ENCODE measurements around the gene PKNOX1.
A peak's percentile ranks its signal among the peaks of the same experiment; 100 is the strongest.
"Not testable (repeated sequence)": the region's sequence is repeated elsewhere in the genome, so short reads cannot be mapped to it uniquely, and the experiment has no call there.

PKNOX1 gene, protein sequence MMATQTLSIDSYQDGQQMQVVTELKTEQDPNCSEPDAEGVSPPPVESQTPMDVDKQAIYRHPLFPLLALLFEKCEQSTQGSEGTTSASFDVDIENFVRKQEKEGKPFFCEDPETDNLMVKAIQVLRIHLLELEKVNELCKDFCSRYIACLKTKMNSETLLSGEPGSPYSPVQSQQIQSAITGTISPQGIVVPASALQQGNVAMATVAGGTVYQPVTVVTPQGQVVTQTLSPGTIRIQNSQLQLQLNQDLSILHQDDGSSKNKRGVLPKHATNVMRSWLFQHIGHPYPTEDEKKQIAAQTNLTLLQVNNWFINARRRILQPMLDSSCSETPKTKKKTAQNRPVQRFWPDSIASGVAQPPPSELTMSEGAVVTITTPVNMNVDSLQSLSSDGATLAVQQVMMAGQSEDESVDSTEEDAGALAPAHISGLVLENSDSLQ

DNA sequence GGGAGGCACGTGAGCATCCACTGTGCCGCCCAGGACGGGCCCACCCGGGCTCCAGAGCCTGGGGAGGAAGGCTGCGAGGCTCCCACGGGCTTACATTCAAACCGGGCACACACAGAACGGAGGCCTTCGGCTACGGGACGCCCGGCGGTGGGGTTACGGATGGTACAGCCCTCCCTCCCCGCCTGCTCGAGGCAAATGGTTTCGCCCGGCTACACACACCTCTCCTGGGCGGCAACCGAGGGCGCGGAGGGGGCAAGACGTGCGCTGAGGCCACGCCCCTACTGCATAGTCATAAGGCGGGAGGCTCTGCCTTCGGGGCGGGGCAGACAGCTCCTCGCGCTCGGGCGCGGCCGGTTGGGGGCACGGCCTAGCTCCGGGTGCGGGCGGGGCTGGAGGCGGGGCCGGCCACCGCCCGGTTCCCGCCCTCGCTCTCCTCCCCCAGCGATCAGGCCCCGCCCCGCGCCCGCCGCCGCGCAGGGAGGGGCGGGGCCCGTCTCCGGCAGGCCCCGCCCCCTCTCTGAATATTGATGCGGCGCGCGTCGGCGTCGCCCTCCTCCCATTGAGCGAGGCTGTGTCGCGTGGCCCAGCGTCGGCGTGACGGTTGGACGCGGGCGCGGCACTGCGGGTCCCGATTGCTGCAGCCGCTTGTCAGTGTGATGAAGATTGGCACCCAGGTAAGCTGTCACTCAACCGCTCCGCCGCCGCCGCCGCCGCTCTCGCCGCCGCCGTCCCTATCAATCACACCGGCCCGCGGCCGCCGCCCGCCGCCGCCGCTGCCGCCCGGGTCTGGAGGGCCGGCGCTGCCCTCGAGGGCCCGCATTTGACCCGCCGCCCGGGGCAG is at the start of gene PKNOX1:
PKNOX1 (plus strand) TSS at position 572 of the 841 bp plus-strand sequence. CDS start 29,820 bp downstream, outside the sequence.
- peak; percentile 100 for DNase-seq (ENCODE audit: low spot score)

DNA sequence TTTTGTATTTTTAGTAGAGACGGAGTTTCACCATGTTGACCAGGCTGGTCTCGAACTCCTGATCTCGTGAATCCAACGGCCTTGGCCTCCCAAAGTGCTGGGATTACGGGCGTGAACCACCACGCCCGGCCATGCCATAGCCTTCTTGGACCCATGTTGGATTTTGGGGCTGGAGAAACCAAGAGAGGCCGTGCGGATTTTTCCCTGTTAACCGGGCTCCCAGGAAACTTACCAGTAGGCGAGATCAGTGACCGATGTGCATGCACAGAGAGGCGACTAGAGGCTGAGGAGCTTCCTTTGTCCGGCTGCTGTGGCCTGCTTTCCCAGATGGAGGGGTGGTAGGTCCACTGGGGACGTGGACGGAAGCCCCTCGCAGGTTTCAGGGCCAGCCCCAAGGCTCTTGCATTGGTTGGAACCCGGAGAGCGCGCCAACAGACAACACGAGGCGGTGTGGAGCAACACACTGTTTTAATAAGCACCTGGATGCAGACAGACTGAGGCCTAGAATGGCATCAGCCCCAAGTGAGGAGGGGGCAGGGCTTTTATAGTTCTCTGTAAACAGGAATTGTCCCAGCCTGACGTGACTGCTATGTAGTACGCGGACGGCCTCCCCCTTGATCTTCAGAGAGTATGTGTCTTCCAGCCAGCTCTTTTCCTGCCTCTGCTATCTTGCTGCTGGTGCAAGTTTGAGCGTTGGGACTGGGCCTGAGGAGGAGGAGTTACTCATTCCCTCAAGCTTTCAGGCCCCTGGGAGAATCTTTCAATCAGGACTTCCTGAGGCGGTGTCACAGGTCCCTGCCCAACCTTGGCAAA is 49.0 kb upstream of the PKNOX1 start, which contains the start of gene ERVH48-1:
ERVH48-1 (minus strand) TSS at position 517 of the 813 bp plus-strand sequence. CDS start 6,624 bp downstream, outside the sequence.
- no peak for DNase-seq (ENCODE audit: low spot score)

DNA sequence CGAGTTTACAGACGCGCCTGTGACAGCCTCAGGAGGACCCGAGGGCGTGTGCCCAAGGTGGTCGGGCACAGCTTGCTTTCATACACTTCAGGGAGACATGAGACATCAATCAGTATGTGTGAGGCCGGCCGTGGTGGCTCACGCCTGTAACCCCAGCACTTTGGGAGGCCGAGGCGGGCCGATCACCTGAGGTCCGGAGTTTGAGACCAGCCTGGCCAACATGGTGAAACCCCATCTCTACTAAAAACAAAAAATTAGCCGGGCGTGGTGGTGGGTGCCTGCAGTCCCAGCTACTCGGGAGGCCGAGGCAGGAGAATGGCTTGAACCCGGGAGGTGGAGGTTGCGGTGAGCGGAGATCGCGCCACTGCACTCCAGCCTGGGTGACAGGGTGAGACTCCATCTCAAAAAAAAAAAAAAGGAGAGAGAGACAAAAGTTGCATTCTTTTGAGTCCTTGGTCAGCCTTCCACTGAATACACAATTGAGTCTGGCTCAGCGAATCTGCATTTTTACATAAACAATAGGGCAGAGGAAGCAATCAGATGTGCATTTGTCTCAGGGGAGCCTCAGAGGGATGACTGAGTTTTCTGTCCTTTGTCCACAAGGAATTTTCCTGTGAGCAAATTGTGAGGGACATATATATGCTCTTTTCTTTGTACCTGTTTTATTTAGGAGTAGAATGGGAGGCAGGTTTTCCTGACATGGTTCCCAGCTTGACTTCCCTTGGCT is 46.7 kb upstream of the PKNOX1 start:
- not testable (repeated sequence) for DNase-seq (ENCODE audit: low spot score)

DNA sequence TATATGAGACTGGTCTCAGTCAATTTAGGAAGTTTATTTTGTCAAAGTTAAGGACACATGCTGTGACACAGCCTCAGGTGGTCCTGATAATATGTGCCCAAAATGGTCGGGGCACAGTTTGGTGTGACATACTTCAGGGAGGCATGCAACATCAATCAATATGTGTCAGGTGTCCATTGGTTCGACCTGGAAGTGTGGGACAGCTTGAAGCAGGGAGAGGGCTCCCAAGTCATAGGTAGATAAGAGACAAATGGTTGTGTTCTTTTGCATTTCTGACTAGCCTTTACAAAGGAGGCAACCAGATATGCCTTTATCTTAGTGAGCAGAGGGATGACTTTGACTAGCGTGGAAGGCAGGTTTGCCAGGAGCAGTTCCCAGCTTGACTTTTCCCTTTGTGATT is 44.4 kb upstream of the PKNOX1 start:
- no peak for DNase-seq (ENCODE audit: low spot score)

DNA sequence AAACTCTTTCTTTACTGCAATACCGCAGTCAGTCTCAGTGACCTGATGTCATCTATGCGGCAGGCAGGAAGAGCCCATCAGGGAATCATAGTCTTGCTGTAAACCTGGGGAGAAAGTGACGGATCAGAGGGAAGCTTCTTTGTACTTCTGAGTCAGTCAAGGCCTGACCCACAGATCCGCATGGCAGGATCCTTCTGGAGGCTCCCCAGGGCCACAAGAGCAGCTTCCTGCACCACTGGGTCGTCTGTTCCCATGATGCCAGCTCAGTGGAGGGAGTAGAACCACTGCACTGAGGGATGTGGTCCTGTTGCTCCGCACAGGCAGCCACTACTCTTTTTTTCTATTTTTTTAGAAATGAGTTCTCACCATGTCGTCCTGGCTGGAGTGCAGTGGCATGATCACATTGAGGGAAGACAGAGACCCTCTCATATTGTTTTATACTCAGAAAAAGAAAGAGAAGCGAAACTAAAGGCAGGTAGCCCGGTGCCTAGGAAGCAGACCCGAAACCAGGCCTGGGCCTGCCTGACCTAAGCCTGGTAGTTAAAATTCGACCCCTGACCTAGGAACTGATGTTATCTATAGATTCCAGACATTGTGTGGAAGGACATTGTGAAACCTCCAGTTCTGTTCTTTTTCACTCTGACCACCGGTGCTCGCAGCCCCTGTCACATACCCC is 42.7 kb upstream of the PKNOX1 start:
- no peak for DNase-seq (ENCODE audit: low spot score)

DNA sequence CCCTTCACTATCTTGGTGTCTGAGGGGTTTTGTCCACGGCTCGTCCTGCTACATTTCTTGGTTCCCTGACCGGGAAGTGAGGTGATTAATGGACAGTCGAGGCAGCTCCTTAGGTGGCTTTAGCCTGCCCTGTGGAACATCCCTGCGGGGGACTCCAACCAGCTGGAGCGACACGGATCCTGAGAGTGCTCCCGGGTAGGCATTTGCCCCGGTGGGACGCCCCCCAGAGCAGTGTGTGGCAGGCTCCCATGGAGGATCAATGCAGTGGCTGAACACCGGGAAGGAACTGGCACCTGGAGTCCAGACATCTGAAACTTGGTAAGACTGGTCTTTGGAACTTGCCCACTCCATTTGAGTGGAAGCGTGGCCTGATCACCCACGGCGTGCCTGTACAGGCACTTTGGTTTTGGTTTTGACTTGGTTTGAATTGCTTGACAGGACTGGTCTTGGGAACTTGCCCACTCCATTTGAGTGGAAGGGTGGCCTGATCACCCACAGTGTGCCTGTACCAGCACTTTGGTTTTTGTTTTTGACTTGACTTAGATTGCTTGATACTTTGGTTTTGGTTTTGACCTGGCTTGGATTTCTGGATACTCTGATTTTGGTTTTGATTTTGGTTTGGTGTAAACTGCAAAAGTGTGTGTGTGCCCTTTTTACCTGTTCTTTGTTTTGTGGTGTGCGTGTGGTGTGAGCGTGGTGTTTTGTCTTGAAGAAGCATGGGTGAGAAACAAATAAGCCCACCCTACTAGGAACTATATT is 41.8 kb upstream of the PKNOX1 start:
- DNase-seq (ENCODE audit: low spot score): not testable (repeated sequence)

DNA sequence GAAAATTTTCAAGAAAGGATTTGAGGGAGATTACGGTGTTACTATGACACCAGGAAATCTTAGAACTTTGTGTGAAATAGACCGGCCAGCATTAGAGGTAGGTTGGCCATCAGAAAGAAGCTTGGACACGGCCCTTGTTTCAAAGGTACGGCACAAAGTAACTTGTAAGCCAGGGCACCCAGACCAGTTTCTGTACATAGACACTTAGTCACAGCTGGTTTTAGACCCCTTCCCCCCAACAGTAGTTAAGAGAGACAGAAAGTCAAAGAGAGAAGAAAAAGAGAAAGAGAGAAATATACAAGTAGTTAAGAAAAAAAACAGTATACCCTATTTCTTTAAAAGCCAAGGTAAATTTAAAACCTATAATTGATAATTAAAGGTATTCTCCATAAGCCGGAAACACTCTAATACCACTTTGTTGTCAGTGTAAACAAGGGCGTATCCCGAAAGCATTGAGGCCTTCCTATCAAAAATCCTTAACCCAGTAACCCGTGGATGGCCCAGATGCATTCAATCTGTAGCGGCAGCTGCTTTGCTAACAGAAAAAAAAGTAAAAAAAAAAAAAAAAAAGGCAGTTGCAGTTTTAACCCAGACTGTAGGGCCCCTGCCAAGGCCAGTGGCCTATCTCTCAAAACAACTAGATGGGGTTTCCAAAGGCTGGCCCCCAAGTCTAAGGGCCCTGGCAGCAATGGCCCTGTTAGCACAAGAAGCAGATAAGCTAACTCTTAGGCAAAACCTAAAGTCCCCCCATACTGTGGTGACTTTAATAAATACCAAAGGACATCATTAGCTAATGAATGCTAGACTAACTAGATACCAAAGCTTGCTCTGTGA is 41.0 kb upstream of the PKNOX1 start:
- DNase-seq (ENCODE audit: low spot score): not testable (repeated sequence)

DNA sequence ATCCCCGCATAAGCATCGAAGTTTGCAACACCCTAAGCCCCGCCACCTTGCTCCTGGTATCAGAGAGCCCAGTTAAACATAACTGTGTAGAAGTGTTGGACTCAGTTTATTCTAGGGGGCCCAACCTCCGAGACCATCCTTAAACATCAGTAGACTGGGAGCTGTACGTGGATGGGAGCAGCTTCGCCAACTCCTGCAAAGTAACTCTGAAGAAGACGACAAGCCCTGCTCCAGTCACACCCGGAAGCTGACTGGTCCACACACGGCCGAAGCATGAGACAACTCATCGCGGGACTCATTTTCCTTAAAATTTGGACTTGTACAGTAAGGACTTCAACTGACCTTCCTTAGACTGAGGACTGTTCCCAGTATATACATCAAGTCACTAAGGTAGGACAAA is 40.4 kb upstream of the PKNOX1 start:
- not testable (repeated sequence) for DNase-seq (ENCODE audit: low spot score)

DNA sequence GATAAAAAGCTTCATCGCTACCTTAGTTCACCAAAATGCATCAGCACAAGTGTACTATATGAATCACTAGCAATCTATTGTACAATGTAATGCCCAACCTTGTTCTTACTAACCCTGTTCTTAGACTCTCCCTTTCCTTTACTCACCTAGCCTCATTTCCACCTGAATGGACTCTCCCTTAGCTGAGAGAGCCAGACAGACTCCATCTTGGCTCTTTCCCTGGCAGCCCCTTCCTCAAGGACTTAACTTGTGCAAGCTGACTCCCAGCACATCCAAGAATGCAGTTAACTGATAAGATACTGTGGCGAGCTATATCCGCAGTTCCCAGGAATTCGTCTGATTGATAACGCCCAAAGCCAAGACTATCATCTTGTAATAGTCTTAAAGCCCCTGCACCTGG is 38.0 kb upstream of the PKNOX1 start:
- not testable (repeated sequence) for DNase-seq (ENCODE audit: low spot score)

DNA sequence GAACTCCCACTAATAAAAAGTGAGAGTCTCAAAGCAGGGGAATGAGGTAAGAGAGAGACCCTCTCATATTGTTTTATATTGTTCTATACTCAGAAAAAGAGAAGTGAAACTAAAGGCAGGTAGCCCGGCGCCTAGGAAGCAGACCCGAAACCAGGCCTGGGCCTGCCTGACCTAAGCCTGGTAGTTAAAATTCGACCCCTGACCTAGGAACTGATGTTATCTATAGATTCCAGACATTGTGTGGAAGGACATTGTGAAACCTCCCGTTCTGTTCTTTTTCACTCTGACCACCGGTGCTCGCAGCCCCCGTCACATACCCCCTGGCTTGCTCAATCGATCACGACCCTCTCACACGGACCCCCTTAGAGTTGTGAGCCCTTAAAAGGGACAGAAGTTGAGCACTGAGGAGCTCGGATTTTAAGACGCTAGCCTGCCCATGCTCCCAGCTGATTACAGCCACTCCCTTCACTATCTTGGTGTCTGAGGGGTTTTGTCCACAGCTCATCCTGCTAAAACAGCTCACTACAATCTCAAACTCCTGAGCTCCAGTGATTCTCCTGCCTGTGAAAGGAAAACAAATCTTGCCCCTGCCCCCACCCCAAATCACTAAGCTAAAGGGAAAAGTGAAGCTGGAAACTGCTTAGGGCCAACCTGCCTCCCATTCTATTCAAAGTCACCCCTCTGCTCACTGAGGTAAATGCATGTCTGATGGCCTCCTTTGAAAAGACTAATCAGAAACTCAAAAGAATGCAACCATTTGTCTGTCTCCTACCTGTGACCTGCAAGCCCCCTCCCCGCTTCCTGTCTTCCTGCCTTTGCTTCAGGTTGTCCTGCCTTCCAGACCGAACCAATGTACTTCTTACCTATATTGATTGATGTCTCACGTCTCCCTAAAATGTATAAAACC is 37.1 kb upstream of the PKNOX1 start:
- DNase-seq (ENCODE audit: low spot score): not testable (repeated sequence)

DNA sequence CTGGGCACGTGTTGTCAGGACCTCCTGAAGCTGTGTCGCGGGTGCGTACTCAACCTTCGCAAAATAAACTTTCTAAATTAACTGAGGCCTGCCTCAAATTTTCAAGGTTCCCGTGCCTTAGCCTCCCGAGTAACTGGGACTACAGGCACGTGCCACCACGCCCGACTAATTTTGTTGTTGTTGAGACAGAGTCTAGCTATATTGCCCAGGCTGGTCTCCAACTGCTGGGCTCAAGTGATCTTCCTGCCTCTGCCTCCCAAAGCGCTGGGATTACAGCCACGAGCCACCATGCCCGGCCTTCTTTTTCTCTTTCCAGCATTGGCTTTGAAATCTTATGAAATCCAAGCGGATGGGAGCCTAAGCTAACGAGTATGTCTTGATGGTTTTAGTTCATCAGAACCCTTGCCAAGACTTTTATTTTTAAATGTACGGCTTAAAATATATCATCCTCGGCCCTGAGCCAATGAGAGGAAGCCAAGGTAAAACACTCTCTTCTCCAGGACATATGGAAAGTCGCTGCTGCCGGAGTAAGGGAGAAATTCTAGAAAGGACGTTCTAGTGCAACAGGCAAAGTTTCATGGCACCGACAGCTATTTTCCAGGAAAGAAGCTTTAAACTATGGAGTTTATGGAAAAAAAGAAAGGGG is 36.3 kb upstream of the PKNOX1 start:
- DNase-seq (ENCODE audit: low spot score): no peak

DNA sequence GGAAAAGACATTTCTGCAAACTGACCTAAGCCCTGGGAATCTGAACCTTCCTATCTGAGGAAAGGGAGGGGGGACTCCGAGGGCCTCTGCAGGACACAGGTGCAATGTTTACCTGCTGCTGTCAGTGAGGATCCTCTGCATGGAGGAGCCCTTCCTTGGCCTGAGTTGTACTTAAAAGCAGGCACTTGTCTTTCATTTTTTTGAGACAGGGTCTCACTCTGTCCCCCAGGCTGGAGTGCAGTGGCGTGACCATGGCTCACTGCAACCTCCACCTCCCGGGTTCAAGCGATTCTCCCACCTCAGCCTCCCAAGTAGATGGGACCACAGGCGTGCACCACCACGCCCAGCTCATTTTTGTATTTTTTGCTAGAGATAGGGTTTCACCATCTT is 35.8 kb upstream of the PKNOX1 start:
- DNase-seq (ENCODE audit: low spot score): not testable (repeated sequence)

DNA sequence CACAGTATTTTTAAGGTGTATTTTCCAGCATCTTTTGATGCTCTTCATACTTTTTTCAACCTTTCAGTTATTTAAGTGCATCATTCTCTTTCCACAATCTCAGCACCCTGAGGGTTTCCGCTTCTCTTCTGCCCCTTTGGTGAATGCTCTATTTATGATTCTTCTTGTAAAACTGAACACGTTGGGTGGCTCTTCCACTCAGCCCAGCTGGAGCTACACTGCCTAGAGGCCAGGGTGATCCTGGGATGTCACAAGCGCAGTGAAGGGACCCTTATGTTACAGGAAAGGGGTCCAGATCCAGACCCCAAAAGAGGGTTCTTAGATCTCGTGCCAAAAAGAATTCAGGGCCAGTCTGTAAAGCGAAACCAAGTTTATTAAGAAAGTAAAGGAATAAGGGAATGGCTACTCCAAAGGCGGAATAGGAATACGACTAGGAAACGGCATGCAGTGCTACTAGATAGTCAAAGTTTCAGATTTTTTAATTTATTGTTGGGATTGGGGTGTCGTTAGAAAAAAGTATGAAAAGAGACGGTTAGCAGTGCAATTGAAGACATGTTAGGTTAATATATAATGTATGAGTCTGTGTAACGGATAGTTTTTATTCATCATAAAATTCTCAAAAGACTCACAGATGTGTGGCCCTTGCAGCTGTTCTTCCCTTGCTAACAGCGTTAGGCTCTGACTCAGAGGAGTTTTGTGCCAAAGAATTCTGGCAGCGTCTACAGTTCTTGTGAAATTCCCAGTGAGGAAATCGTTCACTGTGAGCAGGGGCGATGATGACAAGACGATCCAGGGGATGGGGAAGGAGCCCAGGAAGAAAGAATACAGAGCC is 34.6 kb upstream of the PKNOX1 start:
- peak; percentile 63 for DNase-seq (ENCODE audit: low spot score)

DNA sequence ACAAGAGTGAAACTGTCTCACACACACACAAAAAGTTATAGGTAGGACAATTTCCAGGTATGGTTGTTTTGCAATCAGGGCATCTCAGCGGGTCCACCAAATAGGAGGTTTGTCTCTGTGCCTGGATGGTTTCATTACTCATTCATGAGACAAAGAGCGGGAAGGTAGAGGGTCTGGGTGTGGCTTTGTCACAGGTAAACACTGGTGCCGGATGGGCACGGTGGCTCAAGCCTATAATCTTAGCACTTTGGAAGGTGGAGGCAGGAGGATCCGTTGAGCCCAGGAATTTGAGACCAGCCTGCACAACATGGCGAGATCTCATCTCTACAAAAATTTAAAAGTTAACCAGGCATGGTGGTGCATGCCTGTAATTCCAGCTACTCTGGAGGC is 32.7 kb upstream of the PKNOX1 start:
- peak; percentile 39 for DNase-seq (ENCODE audit: low spot score)

DNA sequence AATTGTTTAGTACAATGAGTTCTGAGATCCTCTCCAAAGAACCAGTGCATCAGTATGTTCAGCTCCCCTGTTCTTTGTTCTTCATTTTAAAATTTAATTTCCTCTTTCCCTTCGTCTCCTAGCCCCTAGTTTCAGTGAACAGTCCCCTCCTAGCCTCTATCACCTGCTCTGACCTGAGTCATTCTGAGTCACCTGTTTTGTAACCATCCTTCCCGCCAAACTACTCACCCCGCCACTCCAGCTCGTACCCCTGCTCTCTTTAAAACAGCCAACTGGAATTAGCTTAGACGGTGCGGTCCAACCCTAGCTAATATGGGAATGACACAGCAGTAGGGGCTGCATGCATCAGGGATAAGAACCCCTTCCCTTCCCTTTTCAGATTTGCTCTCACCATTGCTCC is 32.1 kb upstream of the PKNOX1 start:
- DNase-seq (ENCODE audit: low spot score): peak; percentile 21

DNA sequence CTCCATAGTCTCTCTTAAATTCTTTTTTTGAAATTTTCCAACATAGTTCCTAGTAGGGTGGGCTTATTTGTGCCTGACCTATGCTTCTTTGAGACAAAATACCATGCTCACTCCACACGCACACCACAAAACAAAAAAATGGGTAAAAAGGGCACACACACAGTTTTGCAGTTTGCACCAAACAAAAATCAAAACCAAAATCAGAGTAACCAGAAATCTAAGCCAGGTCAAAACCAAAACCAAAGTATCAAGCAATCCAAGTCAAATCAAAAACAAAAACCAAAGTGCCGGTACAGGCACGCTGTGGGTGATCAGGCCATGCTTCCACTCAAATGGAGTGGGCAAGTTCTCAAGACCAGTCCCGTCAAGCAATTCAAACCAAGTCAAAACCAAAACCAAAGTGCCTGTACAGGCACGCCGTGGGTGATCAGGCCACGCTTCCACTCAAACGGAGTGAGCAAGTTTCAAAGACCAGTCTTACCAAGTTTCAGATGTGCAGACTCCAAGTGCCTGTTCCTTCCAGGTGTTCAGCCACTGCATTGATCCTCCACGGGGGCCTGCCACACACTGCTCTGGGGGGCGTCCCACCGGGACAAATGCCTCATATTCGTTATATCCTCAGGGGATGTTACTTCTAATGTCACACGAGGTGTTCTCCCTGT is 25.1 kb upstream of the PKNOX1 start:
- not testable (repeated sequence) for DNase-seq (ENCODE audit: low spot score)

All from LoVo (cell line).